ENCODE results near the gene KRT31. TPM values are rescaled to one million over a fixed set of nuclear protein-coding genes. Genes with fewer than 3 reads are reported as not detected.
A peak's percentile ranks its signal among the peaks of the same experiment; 100 is the strongest.

Gene KRT31
- total and polyA plus RNA-seq, 2 of the 8 experiments (the other 6 are each of a cell fraction or from before 2014, with no cell fraction given), result not detected

- POLR2A ChIA-PET (ENCODE audit: partially characterized antibody), result no interaction called here
Observed at GRCh38 chr17:41403404-41404023, 6.1 kb upstream of the KRT31 start.

More at GRCh38 chr17:41403404-41404023, 6.1 kb upstream of the KRT31 start:
- Histone ChIP-seq H3K79me1 (ENCODE audit: low read depth, low read length) (no peaks in the 10 kb centered on the region), H3K4me2 (ENCODE audit: insufficient read depth in 1 of 2, low read depth in 2 of 2, low read length in 2 of 2) (no peak overlapping the region), H2BK12ac (ENCODE audit: low read depth, low read length) (no peak overlapping the region; the same call in 1 of the 2 replicates), H3K27me3 (replicated peaks in 1 of 4; ENCODE audit: control insufficient read depth in 3 of 4, extremely low read depth in 1 of 4, insufficient read depth in 3 of 4, low read length in 3 of 4) (no peaks in the 10 kb centered on the region; a peak in 1 of 7 replicates), H2BK20ac (ENCODE audit: low read length) (no peak overlapping the region), H3K14ac (ENCODE audit: insufficient read length) (no peak overlapping the region), H3K4me1 (replicated peaks in 1 of 4; ENCODE audit: control insufficient read depth in 3 of 4, insufficient read depth in 4 of 4, low read length in 3 of 4) (no peaks in the 10 kb centered on the region; a peak in 1 of 7 replicates), H3K56ac (replicated peaks; ENCODE audit: insufficient read length, low read depth, low read length) (no peak overlapping the region), H3K4me3 (ENCODE audit: extremely low read depth in 1 of 4, insufficient read depth in 2 of 4, low read depth in 3 of 4, low read length in 4 of 4) (no peak overlapping the region), H3K18ac (ENCODE audit: extremely low read depth, low read length) (no peak overlapping the region), H2BK5ac (ENCODE audit: low read depth, low read length) (no peak overlapping the region), H3K4ac (replicated peaks; ENCODE audit: insufficient read length, low read depth, low read length) (no peak overlapping the region), H3K36me3 (ENCODE audit: control insufficient read depth in 2 of 4, insufficient read depth in 4 of 4, low read length in 3 of 4) (no peaks in the 10 kb centered on the region), H4K20me1 (replicated peaks in 1 of 2; ENCODE audit: control insufficient read depth in 1 of 2, insufficient read depth in 2 of 2, low read length in 2 of 2) (no peaks in the 10 kb centered on the region), H2BK15ac (ENCODE audit: low read length) (no peak overlapping the region), H2AK5ac (ENCODE audit: low read depth, low read length) (no peak overlapping the region), H4K91ac (replicated peaks; ENCODE audit: insufficient read length, low read length) (no peak overlapping the region), H3K23me2 (ENCODE audit: low read depth, low read length) (no peaks in the 10 kb centered on the region), H3K79me2 (ENCODE audit: control insufficient read depth in 1 of 2, insufficient read depth in 2 of 2, low read length in 2 of 2) (no peaks in the 10 kb centered on the region), H4K8ac (ENCODE audit: extremely low read depth, insufficient read depth, low read length) (no peak overlapping the region), H3K27ac (ENCODE audit: low read depth, low read length) (no peak overlapping the region), H2BK120ac (replicated peaks; ENCODE audit: low read depth, low read length) (no peak overlapping the region), H2AFZ (ENCODE audit: low read length) (no peak overlapping the region), H4K5ac (ENCODE audit: insufficient read length, low read depth, low read length) (no peak overlapping the region), H3K9ac (replicated peaks in 1 of 4; ENCODE audit: extremely low read depth in 1 of 4, low read depth in 3 of 4, low read length in 3 of 4) (no peak overlapping the region), H3K23ac (ENCODE audit: insufficient read length) (no peak overlapping the region), H3K9me3 (ENCODE audit: insufficient read depth in 2 of 2, low read depth in 1 of 2, low read length in 1 of 2) (no peaks in the 10 kb centered on the region)
- CTCF ChIA-PET (ENCODE audit: partially characterized antibody), result interaction anchor here (0.8 to 7.2 kb wide), 9 partner anchors 9 to 245 kb away, joined by 3 to 51 read pairs (median 6); no protein-coding TSS in a partner anchor
- no peak for DNase-seq (ENCODE audit: low read depth in 1 of 2, low spot score in 2 of 2)
- WGBS, 2 experiments (ENCODE audit: extremely low coverage in 1 of 2, insufficient coverage in 1 of 2, insufficient read length in 1 of 2, insufficient replicate concordance in 2 of 2, low coverage in 1 of 2, low lambda C conversion rate in 2 of 2, missing lambda C conversion rate in 1 of 2), result 78% methylated on average over 4 of the region's 4 CpGs; no CpG with 5 or more reads in 1 of the 2 experiments
- FAIRE-seq, result no peak
- TF ChIP-seq KDM1A (IDR thresholded peaks at IDR 0.05; ENCODE audit: borderline replicate concordance, low read length) (peak; percentile 60; the same call in 1 of the 2 replicates), TBP (IDR thresholded peaks at IDR 0.05; ENCODE audit: low read depth, low read length) (no peak)
